GM18909 (cell line): Measurements from ENCODE around the gene ST3GAL3.

Source experiments
- ATAC-seq: cut with Tn5 transposase; IDR thresholded peaks from one replicate; pipeline ENCODE4 v1.9.1; 2021; ENCODE audit warnings: mild to moderate bottlenecking; ENCODE audit not compliant: unreplicated experiment, poor library complexity

The ST3GAL3 gene

DNA sequence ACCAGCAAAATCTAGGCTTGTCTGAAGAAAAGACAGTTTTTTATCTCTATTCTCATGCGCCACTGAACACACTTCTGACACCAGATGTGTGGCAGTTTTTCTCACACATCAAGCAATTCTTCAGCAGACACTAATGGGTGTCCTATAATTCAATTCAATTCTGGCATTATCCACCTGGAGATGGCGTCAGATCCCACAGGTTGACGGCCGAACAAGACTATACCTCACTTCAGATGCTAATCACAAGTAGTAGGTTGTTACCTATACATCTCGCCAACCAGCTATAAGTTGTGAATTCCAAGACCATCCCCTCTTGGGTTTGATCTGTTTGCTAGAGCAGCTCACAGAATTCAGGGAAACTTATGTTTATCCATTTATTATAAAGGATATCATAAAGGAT, 136.3 kb downstream of the ST3GAL3 start:
- ATAC-seq, result no peak

DNA sequence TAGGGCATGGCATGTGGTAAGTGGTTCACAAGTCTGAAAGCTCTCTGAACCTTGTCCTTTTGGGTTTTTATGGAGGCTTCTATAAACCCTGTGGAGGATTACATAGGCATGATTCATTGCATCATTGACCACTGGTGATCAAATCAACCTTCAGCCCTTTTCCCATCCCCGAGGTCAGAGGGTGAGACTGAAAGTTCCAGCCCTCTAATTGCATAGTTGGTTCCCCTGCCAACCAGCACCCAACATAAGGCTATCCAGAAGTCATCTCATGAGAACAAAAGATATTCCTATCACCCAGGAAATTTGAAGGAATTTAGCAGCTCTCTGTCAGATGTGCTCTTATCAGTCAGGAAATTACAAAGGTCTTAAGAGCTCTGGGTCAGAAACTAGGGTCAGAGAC, 136.8 kb downstream of the ST3GAL3 start:
- no peak for ATAC-seq

DNA sequence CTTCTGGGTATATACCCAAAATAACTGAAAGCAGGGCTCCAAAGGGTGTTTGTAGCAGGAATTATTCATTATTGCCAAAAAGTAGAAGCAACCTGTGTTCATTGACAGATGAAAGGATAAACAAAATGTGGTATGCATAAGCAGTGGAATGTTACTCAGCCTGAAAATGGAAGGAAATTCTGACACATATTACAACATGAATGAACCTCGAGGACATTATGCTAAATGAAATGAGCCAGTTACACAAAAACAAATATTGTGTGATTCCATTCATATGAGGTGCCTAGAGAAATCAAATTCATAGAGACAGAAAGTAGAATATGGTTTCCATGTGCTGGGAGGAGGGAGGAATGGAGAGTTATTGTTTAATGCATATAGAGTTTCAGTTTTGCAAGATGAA, 140.0 kb downstream of the ST3GAL3 start:
- ATAC-seq, result no peak

DNA sequence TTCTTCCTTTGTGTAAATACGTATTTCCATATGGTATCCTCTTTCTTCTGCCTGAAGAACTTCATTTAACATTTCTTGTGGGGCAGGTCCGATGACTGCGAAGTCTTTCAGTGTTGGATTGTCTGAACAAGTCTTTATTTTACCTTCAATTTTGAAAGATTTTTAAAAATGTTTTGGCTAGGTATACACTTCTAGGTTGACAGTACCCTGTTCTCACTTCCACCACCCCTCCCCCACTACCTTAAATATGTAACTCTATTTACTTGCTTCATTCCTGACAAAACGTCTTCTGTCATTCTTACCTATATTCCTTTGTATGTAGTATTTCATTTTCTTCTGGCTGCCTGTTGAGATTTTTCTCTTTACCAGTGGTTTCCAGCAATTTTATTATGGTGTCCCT, 140.5 kb downstream of the ST3GAL3 start:
- ATAC-seq, result no peak

DNA sequence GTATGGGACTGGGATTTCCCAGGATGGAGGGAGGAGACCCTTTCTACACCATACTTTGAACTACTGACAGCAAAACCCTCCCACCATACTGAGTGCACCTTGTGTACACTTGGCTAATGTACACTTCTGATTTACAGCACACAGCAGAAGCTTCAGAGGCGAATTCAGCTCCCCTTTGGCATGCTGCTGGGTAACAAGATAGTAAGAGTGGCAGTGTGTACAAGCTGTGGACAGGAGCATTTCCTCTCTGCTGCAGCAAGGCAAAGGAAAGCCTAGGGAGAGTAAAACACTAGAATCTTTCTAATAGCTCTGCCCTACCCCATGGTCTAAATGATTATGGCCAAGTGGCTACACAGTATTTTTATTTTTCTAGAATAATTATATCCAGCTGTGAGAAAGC, 142.3 kb downstream of the ST3GAL3 start:
- ATAC-seq, result no peak

DNA sequence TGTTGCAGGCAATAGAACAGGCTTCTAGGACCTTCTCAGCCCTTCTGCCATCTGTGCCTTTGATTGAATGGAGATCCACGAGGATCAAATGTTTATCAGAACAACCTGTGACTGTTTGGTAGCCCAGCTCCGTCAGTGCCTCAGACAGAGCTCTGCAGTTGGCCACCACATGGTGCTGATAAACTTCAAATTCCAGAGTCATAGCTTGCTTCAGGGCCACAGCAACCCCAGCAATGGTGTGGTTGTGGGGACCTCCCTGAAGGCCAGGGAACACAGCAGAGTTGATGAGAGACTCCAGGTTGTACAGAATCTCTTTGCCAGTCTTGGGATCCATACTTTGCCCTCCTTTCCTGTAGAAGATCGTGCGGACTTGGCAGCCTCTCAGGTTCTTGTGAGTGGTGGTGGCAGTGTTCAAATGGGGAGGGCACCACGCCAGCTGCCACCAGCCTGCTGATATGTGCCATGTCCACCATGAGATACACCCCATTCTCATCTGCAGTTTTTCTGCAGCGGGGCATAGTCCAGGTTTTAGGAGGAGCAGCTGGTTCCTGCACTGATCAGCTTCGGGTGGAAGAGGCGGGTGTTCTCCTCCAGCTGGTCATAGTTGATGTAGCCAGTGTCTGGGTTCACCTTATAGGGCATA, 143.4 kb downstream of the ST3GAL3 start:
- ATAC-seq, result no peak

DNA sequence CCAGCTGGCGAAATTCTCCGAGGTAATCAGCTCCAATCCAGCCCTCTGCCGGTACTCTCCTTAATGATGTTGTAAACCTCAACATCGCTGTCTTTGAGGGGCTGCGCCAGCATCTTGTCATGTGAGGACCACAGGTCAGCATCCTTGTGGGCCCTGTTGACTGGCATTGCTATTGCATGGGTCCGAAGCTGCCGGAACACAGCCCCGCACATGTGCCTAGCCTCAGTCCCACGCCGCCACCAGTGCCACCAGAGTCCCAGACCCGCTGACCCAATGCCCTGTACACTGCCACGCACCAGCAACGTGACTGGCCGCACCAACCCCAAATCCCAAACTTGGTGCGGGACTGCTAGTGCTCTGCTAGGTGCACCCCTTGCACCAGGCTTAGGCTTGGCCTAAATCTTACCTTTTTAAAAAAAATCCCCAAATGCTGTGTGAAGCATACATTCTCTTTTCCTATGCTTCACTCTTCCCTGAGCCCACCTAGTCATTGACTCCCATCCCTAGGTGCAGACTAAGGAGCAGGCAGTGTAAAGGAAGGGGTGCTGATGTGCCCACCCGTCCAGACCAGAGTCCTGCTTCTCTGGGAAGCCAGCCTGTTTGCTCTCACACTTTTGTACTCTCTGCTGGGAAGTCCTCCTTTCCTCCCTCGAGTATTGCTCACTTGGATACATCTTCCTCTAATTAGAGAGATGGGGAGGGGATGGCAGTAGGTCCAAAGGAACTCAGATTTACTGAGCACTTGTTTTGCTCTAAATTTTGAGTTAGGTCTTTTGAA, 144.4 kb downstream of the ST3GAL3 start:
- no peak for ATAC-seq

DNA sequence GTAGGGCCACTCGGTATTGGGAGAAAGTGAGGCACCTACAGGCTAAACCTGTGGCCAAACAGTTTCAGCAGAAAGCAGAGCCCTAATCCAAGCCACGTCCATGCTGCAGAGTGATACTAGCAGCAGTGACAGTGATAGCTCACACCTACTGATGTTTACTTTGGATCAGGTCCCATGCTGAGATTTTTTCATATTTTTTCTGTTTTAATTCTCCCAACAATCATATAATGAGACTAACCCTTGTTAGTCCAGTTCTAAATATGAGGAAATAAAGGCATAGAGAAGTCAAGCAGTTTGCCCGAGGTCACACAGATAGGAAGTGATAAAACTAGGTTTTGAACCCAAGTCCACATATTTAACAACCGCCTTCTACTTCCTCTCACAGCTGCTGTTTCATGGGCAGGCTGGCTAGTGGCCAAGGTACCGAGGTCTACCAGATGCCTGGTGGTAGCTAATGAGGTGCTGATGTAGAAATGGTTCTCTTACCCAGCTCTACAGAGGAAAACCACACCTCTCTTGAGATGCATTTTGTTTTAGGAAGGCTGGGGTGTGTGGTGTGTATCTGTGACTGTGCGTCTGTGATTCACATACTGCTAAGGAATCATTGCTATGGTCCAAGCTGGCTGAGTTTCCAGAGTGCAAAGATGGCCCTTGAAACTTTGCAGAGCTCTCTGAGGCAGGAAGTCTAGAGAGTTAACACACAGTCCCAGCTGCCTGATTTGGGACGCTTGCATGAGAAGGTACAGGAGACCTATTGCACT, 146.0 kb downstream of the ST3GAL3 start:
- ATAC-seq, result no peak

DNA sequence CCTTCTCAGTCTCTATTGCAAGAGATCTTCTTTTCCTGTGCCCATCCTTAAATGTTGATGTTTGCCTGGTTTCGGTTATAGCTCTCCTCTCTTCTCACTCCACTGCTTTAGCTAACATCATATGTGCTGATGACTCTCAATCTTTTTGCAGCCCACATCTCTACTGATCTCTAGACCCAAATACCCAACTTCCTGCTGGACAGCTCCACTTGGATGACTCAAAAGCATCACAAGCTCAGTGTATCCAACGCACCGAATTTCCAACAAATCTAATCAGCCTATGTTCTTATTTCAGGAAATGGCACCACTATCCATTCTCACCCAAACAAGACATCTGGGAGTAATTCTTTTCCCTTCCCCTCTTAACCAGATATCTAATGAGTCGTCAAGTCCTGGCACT, 147.1 kb downstream of the ST3GAL3 start:
- no peak for ATAC-seq

DNA sequence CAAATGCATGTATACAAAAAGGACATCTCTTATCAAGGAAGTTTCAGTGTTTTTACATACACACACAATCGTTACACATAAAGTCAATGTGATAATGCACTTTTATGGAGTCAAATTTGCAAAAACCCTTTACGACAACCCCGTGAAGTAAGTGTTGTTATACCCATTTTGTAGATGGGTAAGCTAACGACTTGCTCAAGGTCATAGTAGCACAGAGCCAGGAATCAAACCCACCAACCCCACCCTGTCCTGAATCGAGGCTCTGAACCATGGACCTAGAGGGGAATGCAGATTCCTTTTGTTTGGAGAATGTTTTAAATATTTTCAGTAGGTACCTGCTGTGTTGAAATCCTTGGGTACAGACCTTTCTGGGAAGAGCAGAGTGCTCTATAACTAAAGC, 148.9 kb downstream of the ST3GAL3 start:
- no peak for ATAC-seq

DNA sequence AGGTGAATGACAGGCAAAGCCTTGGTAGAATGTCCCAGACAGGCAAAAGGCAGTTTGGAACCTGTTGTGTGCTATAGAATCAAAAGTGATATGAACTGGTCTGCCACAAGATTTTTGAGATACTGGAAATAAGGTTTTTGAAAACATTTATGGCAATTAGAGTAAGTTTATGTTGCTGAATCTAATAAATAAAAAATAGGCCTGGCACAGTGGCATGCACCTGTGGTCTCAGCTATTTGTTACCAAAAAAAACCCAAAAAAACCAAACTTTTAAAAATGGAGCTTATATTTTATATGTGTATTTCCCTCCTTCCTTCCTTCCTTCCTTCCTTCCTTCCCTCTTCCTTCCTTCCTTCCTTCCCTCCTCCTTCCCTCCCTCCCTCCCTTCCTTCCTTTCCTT, 149.8 kb downstream of the ST3GAL3 start:
- ATAC-seq, result no peak

DNA sequence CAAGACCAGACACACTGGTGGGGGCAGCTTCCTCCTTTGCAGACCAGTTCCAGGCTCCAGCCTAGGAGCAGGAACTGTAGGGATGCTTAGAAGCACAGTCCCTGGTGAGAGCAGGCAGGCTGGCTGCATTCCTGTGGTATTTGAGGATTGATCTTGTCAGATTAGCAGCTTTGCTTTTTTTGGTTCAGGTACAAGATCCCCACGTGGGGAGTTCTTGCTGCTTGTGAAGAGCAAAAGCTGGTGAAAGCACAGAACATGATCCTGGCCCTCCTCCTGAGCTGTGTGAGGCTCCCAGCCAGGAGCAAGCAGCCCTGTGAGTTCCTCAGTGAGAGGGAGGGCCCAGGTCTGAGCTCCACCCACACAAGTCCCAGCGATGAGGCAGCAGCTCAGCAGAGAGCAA, 151.0 kb downstream of the ST3GAL3 start:
- no peak for ATAC-seq

DNA sequence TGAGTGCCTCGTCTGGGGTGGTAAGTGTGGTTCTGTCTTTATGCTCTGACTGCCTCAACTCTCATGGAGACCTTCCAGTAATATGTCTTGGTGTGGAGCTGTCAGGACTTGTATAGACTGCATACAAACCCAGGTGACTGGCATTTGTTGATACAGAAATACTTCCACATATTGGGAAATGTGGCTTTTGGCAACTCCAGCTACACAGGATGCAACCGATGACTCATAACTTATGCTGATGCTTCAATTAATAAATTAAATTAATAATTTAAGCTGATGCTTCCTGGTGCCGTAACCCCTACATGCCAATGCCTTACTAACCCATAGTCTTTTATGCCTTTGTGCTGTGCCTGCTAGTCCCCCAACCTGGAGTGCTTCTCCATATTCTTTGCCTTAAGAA, 154.0 kb downstream of the ST3GAL3 start:
- ATAC-seq, result no peak

DNA sequence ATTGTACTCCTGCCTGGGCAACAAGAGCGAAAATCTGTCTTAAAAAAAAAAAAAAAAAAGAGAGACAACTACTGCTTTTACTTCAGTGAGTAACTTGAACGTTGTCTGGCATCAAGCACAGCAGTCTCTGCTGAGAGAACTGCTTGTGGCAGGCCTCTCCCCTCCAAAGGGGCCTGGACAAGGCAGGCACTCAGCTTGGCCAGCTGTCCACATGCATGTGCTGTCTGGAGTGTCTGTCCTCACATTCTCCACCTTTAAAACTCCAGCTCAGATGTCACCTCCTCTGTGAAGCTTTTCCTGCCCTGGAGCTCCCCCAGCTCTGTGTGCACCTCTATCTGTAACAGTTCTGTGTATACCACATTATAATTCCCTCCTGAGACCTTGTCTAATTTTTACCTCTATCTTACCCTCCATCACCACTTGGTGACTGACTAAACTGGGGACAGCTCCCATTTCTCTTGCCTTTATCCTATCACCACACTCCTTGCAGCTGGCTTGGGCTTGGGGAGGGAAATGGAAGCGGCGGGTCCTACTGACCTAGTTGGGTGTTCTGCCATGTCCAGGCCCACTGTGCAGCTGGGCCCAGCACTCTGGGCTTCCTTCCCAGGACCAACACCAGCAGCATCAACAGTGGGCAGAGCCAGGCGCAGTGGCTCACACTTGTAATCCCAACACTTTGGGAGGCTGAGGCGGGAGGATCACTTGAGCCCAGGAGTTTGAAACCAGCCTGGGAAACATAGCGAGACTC, 154.8 kb downstream of the ST3GAL3 start:
- ATAC-seq, result no peak

DNA sequence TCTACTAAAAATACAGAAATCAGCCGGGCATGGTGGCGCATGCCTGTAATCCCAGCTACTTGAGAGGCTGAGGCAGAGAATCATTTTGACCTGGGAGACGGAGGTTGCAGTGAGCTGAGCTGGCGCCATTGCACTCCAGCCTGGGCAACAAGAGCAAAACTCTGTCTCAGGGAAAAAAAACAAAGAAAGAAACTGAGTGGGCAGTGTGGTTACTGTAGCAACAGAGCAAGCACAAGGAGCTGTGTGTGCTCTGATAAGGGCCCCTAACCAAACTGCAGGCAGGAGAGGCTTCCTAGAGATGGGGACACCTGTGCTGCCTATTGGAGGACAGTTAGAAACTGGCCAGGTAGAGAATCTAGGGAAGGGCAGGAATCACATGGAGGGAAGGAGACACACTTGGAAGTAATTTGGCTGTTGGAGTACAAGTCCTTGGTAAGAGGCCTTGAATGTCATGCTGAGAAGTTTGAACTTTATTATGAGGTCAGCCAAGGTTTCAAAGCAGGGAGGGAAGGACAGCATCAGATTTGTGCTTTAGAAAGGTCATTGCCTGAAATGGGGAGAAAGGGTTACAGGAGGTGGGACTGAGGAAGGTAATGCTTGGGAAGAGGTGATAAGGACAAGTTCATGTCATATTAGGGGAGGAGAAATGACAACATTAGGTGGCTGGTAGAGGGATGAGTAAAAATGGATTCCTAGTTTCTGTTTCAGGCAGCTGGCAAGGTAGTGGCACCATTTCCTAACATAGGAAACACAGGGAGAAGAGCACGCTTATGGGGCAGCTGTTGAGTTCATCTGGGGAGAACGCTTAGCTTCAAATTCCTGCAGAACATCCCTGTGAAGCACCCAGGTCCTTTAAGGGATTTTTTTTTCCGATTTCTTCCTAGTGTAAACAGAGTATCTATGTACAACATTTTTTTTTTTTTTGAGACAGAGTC, 157.0 kb downstream of the ST3GAL3 start:
- no peak for ATAC-seq

DNA sequence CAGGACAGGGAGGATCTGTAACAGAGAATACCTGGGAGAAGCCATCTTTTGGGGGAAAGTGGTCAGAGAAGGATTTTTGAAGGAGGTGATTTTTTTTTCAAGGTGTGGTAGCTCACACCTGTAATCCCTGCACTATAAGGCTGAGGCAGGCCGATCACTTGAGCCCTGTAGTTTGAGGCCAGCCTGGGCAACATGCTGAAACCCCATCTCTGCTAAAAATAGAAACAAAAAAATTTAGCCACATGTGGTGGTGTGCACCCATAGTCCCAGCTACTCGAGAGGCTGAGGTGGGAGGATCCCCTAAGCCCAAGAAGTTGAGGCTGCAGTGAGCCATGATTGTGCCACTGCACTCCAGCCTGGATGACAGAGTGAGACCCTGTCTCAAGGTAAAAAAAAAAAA, 158.9 kb downstream of the ST3GAL3 start:
- ATAC-seq, result no peak

DNA sequence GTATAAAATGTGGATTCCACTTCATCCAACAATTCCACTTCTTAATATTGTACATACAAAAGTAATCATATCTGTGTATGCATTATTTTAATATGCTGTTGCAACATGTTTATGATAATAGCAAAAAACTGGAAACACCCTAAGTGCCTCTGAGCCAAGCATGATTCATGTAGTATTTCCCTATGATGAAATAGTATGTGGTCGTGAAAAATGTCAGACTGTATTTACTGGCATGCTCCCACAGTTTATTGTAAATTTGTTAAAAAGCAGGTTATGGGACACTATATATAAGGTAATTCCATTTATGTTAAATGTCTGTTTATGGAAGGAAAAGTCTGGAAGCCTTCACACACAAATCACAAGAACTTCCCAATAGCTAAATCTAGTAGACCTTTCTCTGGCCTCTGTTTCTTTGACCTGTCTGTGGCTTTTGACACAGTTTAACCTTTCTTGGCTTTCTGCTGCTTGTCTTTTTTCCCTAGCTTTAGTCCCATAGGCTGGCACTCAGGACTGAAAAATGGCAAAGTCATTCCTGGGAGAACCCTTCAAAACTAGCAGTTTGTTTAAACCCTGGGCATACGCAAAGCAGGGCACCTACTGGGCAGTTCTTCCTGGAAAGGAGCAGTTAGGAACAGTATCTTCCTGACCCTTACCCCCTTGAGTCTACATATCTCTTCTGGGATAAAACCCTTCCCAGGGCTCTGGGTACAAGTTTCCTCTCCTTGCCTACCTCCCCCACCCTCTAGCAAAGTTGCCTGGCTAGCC, 160.8 kb downstream of the ST3GAL3 start:
- no peak for ATAC-seq

DNA sequence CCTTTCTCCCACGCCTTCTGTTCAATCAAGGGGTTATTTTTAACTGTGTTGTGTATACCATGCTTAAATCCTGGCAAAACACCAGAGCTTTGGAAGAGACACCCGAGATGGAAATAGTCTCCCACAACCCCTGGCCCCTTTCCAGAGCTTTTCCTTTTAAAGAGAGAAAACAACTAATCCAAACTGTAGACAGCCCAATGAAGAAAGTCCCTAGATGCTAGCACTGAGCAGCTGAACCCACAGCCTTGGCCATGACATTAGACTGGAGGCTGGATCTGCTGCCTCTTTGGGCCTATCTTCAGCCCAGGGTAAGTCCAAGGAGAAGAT, 161.4 kb downstream of the ST3GAL3 start:
- no peak for ATAC-seq

DNA sequence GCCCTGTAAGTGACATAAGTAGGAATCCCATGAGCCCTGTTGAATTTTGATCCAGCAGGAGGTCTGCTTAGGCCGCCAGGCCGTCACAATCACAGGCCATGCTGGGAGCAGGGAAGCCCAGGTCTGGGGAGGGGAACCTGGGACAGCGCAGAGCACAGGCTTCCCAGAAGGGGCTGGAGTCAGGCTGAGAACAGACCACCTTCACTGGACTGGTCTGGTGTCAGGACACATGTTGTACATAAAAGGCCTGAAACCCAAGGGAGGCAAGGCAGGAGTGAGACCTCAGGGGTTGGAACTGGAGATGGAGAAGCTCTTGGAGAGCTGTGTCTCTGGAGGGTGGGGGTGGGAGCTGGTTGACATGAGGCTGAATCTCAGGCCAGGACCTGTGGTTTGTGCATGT, 163.0 kb downstream of the ST3GAL3 start:
- no peak for ATAC-seq
